Measurements from ENCODE around the gene MPIG6B.

The MPIG6B gene

GRCh38 chr6:31723980-31724691 is 963 bp downstream of the MPIG6B start:
- no peak overlapping the region for H3K27ac Mint-ChIP-seq
- no peaks in the 10 kb centered on the region for H3K27me3 Mint-ChIP-seq (ENCODE audit: low read depth)
- peaks cover 10% of the 10 kb centered on the region for H3K36me3 Mint-ChIP-seq (ENCODE audit: low read depth)
- H3K4me3 Mint-ChIP-seq = no peak overlapping the region
- peaks cover 25% of the 10 kb centered on the region for H3K4me1 Mint-ChIP-seq (ENCODE audit: low read depth)
- no peaks in the 10 kb centered on the region for H3K9me3 Mint-ChIP-seq

DNA sequence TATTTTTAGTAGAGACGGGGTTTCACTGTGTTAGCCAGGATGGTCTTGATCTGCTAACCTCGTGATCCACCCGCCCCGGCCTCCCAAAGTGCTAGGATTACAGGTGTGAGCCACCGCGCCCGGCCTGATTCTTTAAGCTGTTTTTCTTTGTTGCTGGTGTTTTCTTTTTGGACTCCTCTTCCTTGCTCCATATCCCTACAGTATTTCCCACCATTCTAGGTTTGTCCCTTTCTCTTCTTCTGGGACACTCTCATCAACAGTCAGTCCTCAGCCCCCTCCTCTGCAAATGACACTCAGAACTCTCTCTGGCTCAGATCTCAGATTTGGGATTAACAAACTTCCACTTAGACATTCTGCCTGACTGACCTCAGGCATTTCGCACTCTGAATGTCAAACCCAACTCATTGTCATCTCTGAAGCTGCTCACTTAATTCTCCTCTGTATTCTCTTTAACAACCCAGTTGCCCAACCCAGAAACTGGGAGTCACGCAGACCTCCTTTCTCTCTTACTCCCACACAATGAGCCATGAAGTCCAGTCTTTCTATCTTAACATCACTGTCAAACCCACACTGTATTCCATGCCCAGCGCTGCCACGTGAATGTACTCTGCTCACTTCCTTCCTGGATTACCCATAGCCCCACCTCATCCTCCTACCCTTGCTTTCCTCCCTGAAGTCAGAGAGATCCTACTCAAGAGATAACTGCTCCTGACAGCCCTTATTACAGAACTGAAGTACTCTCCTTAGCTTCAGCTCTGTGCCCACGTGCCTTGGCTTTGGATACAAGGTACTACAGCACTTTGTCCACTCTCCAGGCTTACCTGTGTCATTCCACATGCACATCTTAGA is 2.6 kb downstream of the MPIG6B start:
- H3K4me3 Mint-ChIP-seq = no peak overlapping the region

DNA sequence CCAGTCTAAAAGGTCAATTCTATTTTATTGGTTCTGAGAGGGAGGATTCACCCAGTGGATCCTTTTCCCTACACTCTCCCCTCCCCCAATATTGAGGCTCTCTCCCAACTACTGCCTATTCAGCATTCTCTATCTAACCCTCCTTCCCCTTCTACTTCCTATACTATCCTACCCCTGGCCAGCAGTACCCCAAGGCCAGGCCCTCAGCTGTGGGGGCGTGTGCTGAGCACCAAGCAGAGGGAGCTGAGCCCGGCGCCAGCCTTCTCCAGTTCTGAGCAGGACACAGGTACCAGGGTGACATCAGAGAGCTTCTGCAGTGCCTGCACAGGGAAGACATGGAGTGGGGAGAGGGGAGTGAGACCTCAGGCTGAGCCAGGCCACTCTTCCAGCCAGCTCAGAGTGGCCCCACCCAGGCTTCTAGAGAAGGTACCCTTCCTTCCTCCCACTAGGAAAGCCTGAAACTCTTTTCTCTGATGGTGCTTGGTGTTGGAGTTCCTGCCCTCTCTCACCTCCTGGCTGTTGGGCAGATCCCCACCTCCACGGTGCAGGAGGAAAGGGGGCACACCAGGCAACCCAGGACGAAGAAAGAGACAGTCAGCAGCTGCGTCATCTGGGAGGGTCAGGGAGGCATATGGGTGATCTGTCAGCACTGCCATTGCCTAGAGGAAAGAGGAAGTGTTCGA is 4.0 kb downstream of the MPIG6B start:
- peaks cover 30% of the 10 kb centered on the region for H3K36me3 Mint-ChIP-seq (ENCODE audit: low read depth)
- H3K4me3 Mint-ChIP-seq = peak overlapping the region; percentile 52
- H3K27me3 Mint-ChIP-seq (ENCODE audit: low read depth) = no peaks in the 10 kb centered on the region
- peak overlapping the region; percentile 78 for H3K27ac Mint-ChIP-seq
- H3K9me3 Mint-ChIP-seq = no peaks in the 10 kb centered on the region
- peaks cover 36% of the 10 kb centered on the region for H3K4me1 Mint-ChIP-seq (ENCODE audit: low read depth)

More for the DNA sequence above, 2.6 kb downstream of the MPIG6B start:
- peak overlapping the region; percentile 10 for H3K27ac Mint-ChIP-seq
- H3K27me3 Mint-ChIP-seq (ENCODE audit: low read depth) = no peaks in the 10 kb centered on the region
- H3K9me3 Mint-ChIP-seq = no peaks in the 10 kb centered on the region
- H3K4me1 Mint-ChIP-seq (ENCODE audit: low read depth) = peaks cover 34% of the 10 kb centered on the region
- H3K36me3 Mint-ChIP-seq (ENCODE audit: low read depth) = peaks cover 20% of the 10 kb centered on the region

- Mint-ChIP-seq H3K36me3 (ENCODE audit: low read depth) (peaks cover 32% of the 10 kb centered on the region), H3K4me1 (ENCODE audit: low read depth) (peaks cover 37% of the 10 kb centered on the region), H3K4me3 (peak overlapping the region; percentile 60), H3K27me3 (ENCODE audit: low read depth) (no peaks in the 10 kb centered on the region), H3K9me3 (no peaks in the 10 kb centered on the region), H3K27ac (peak overlapping the region; percentile 78)
Measured at GRCh38 chr6:31727717-31728671, 4.8 kb downstream of the MPIG6B start.

DNA sequence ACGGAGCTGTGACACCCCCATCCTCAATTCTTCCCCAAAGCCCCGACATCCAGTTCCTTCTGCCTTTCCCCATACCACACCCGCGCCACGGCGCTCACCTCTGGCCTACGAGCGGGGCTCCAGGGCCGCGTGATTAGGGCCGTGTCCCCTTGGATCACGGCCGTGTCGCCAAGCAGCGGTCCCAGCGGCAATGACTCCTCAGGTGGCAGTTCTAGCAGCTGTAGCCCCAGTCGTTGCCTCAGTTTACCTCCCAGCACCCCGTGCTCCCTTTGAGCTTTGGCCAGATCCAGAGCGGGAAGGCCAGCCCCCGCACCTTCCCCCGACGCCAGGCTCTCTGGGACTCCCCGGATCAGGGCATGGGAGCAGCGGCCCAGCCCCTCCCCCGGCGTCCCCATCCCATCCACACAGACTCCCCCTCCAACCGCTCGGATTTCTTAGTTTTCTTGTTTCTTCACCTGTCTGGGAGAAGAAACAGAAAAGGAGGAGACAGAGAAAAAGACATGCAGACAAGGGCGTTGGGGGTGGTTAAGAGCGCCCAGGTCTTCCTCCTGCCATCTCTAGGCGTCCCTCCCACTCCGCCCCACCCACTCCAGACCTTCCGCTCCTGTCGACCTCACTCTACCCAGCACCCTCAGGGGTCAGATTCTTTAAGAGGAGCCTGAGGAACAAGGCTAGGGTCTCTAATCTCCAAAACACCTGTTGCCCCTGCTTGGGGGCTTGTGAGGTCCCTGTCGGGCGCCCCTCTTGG is 5.8 kb downstream of the MPIG6B start, which contains the start of gene DDAH2:
TSS of gene DDAH2 (minus strand) at position 533 of the 748 bp plus-strand sequence. CDS start at position 395, 138 bp downstream.
- no peaks in the 10 kb centered on the region for H3K27me3 Mint-ChIP-seq (ENCODE audit: low read depth)
- H3K9me3 Mint-ChIP-seq = no peaks in the 10 kb centered on the region
- H3K4me1 Mint-ChIP-seq (ENCODE audit: low read depth) = peaks cover 46% of the 10 kb centered on the region
- peak within 1 kb of the TSS; percentile 86 for H3K27ac Mint-ChIP-seq
- H3K4me3 Mint-ChIP-seq = peak within 1 kb of the TSS; percentile 97
- H3K36me3 Mint-ChIP-seq (ENCODE audit: low read depth) = peaks cover 40% of the 10 kb centered on the region

GRCh38 chr6:31729515-31729978 is 6.4 kb downstream of the MPIG6B start:
- H3K4me3 Mint-ChIP-seq = peak overlapping the region; percentile 97
- H3K36me3 Mint-ChIP-seq (ENCODE audit: low read depth) = peaks cover 44% of the 10 kb centered on the region
- no peaks in the 10 kb centered on the region for H3K9me3 Mint-ChIP-seq
- peaks cover 49% of the 10 kb centered on the region for H3K4me1 Mint-ChIP-seq (ENCODE audit: low read depth)
- no peaks in the 10 kb centered on the region for H3K27me3 Mint-ChIP-seq (ENCODE audit: low read depth)
- peak overlapping the region; percentile 86 for H3K27ac Mint-ChIP-seq

GRCh38 chr6:31729979-31730630 is 6.9 kb downstream of the MPIG6B start:
- Mint-ChIP-seq H3K9me3 (no peaks in the 10 kb centered on the region), H3K4me1 (ENCODE audit: low read depth) (peaks cover 49% of the 10 kb centered on the region), H3K27me3 (ENCODE audit: low read depth) (no peaks in the 10 kb centered on the region), H3K27ac (peak overlapping the region; percentile 76), H3K36me3 (ENCODE audit: low read depth) (peaks cover 50% of the 10 kb centered on the region), H3K4me3 (peak overlapping the region; percentile 97)

DNA sequence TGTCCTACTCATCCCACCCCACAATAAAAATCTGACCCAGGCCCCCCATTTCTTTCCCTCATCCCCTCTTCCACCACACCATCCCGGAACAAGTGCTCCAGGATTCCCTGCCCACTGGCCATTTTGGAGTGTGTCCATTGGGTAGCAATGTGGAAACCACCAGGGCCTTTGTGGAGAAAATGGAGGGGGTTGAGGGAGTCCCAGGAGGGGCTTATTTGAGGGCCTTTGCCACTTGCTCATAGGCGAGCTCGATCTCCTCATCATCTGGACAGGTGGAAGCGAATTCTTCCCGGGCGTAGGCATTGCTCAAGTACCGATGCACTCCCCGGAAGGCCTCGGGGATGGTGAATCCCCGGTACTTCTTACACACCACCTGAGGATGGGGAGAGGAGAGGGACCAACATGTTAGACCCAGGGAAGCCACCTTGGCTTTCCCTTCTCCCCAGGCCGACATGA is 7.5 kb downstream of the MPIG6B start:
- Mint-ChIP-seq H3K27ac (peak overlapping the region; percentile 76), H3K4me1 (ENCODE audit: low read depth) (peaks cover 47% of the 10 kb centered on the region), H3K9me3 (no peaks in the 10 kb centered on the region), H3K36me3 (ENCODE audit: low read depth) (peaks cover 52% of the 10 kb centered on the region), H3K27me3 (ENCODE audit: low read depth) (no peaks in the 10 kb centered on the region), H3K4me3 (peak overlapping the region; percentile 97)

GRCh38 chr6:31732029-31732428 is 8.9 kb downstream of the MPIG6B start:
- no peaks in the 10 kb centered on the region for H3K27me3 Mint-ChIP-seq (ENCODE audit: low read depth)
- no peak overlapping the region for H3K4me3 Mint-ChIP-seq
- peaks cover 50% of the 10 kb centered on the region for H3K36me3 Mint-ChIP-seq (ENCODE audit: low read depth)
- H3K9me3 Mint-ChIP-seq = no peaks in the 10 kb centered on the region
- H3K27ac Mint-ChIP-seq = no peak overlapping the region
- H3K4me1 Mint-ChIP-seq (ENCODE audit: low read depth) = peaks cover 40% of the 10 kb centered on the region

DNA sequence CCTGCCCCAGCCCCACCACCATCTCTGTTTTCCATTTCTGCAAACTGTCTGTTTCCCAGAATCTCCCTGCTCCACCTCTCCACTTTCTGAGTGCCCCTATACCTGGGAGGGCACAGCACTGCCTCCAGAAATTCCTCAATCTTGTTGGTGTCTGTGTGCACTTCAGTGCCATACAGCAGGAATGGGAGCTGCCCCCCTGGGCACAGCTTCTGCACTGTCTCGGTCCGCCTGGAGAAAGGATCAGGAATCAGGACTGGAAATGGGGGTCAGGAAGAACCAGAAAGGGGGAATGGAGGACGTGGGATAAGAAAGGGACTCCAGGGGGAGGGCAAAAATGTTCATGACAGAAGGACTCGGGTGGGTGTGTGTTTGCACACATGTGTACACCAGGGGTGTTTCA is 10.6 kb downstream of the MPIG6B start:
- no peaks in the 10 kb centered on the region for H3K9me3 Mint-ChIP-seq
- no peaks in the 10 kb centered on the region for H3K27me3 Mint-ChIP-seq (ENCODE audit: low read depth)
- peaks cover 49% of the 10 kb centered on the region for H3K36me3 Mint-ChIP-seq (ENCODE audit: low read depth)
- H3K4me1 Mint-ChIP-seq (ENCODE audit: low read depth) = peaks cover 49% of the 10 kb centered on the region
- H3K27ac Mint-ChIP-seq = peak overlapping the region; percentile 93
- peak overlapping the region; percentile 100 for H3K4me3 Mint-ChIP-seq

- H3K36me3 Mint-ChIP-seq (ENCODE audit: low read depth) = peaks cover 47% of the 10 kb centered on the region
- peak overlapping the region; percentile 100 for H3K4me3 Mint-ChIP-seq
- H3K4me1 Mint-ChIP-seq (ENCODE audit: low read depth) = peaks cover 51% of the 10 kb centered on the region
- H3K27me3 Mint-ChIP-seq (ENCODE audit: low read depth) = no peaks in the 10 kb centered on the region
- H3K9me3 Mint-ChIP-seq = no peaks in the 10 kb centered on the region
- H3K27ac Mint-ChIP-seq = peak overlapping the region; percentile 93
Measured at GRCh38 chr6:31734247-31734820, 11.2 kb downstream of the MPIG6B start.

- peak overlapping the region; percentile 100 for H3K4me3 Mint-ChIP-seq
- peak overlapping the region; percentile 93 for H3K27ac Mint-ChIP-seq
- no peaks in the 10 kb centered on the region for H3K9me3 Mint-ChIP-seq
- H3K36me3 Mint-ChIP-seq (ENCODE audit: low read depth) = peaks cover 47% of the 10 kb centered on the region
- peaks cover 55% of the 10 kb centered on the region for H3K4me1 Mint-ChIP-seq (ENCODE audit: low read depth)
- no peaks in the 10 kb centered on the region for H3K27me3 Mint-ChIP-seq (ENCODE audit: low read depth)
Measured at GRCh38 chr6:31734821-31735406, 11.7 kb downstream of the MPIG6B start.

Measured in T-helper 1 cell treated with Interleukin-12 subunit alpha and Interleukin-12 subunit beta and Interleukin-4 antibody, amounts not matched to agents 30 μg/mL and 1 μg/mL, for 36 hours (primary cell).